Occipital lobe (tissue), 2 donors: ENCODE results near the gene VTI1A. TPM values are rescaled to one million over a fixed set of nuclear protein-coding genes. Genes with fewer than 3 reads are reported as not detected.
A peak's percentile ranks its signal among the peaks of the same experiment; 100 is the strongest.

Experiments used
- DNase-seq: peaks from one replicate; lab custom pipeline; 2025; lab: John Stamatoyannopoulos, UW
- total RNA-seq: library from RNA; depleted of rRNA; stranded (reverse); fragments of >200 nt; gene quantifications from one replicate; pipeline ENCODE4 v1.2.3, GENCODE V29; 2014

VTI1A gene
- total RNA-seq, 1 donor from 2014 or later, result 70.0 TPM

GRCh38 chr10:112751651-112752050, 304.6 kb downstream of the VTI1A start:
- no peak for DNase-seq

- DNase-seq, result no peak
Measured at GRCh38 chr10:112752288-112752687, 305.3 kb downstream of the VTI1A start.

- DNase-seq, result no peak
Measured at GRCh38 chr10:112753961-112754411, 307.0 kb downstream of the VTI1A start.

GRCh38 chr10:112755446-112756234, 308.6 kb downstream of the VTI1A start:
- peak; percentile 30 for DNase-seq

GRCh38 chr10:112756235-112756527, 309.2 kb downstream of the VTI1A start:
- DNase-seq, result no peak

- no peak for DNase-seq
Measured at GRCh38 chr10:112758961-112759360, 311.9 kb downstream of the VTI1A start.

GRCh38 chr10:112759496-112759895, 312.5 kb downstream of the VTI1A start:
- DNase-seq, result no peak

- no peak for DNase-seq
Measured at GRCh38 chr10:112761256-112761655, 314.2 kb downstream of the VTI1A start.

GRCh38 chr10:112763916-112764520, 317.0 kb downstream of the VTI1A start:
- no peak for DNase-seq

- DNase-seq, result no peak
Measured at GRCh38 chr10:112765717-112766235, 318.8 kb downstream of the VTI1A start.

- DNase-seq, result no peak
Measured at GRCh38 chr10:112766636-112767035, 319.6 kb downstream of the VTI1A start.

- no peak for DNase-seq
Measured at GRCh38 chr10:112767156-112767555, 320.1 kb downstream of the VTI1A start.

- no peak for DNase-seq
Measured at GRCh38 chr10:112768121-112768520, 321.1 kb downstream of the VTI1A start.

- DNase-seq, result no peak
Measured at GRCh38 chr10:112769081-112769480, 322.1 kb downstream of the VTI1A start.

GRCh38 chr10:112769611-112770370, 322.8 kb downstream of the VTI1A start:
- DNase-seq, result no peak

GRCh38 chr10:112771733-112772132, 324.7 kb downstream of the VTI1A start:
- DNase-seq, result no peak

GRCh38 chr10:112773783-112774182, 326.8 kb downstream of the VTI1A start:
- DNase-seq, result no peak

- no peak for DNase-seq
Measured at GRCh38 chr10:112774210-112774609, 327.2 kb downstream of the VTI1A start.

- no peak for DNase-seq
Measured at GRCh38 chr10:112774798-112775197, 327.8 kb downstream of the VTI1A start.

GRCh38 chr10:112775381-112775780, 328.4 kb downstream of the VTI1A start:
- no peak for DNase-seq

- DNase-seq, result no peak
Measured at GRCh38 chr10:112775892-112776674, 329.1 kb downstream of the VTI1A start.
